Heart left ventricle (tissue), 13 donors: ENCODE results near the gene HS6ST3.

Experiments used
- POLR2A ChIP-seq, 2 donors: fragments of 450-650 bp; IDR thresholded peaks; one replicate each; pipeline ENCODE4 v1.6.1; 2017; ENCODE audit warnings: antibody characterized with exemption in 2 of 2, mild to moderate bottlenecking in 2 of 2, moderate library complexity in 2 of 2
- TF ChIP-seq, protein P1 (sequence below), 12 donors: fragments of 200-600 bp; sonication (generic) in 4 of 12; IDR thresholded peaks; one replicate each; pipeline versions ENCODE4 v1.5.0 to v1.8.0; 2018 to 2022; ENCODE audit warnings: antibody characterized with exemption in 12 of 12, mild to moderate bottlenecking in 5 of 12
- donor health status: ischemic (EF 13 %, LVEDD 7.1; RV severe dilation, severe dysfunction).
- donor health status: DM: no; HTN: yes; CAD: no.
- donor health status: DM: no; HTN: no; CAD: no.
- donor health status: ischemic (EF 25% LVEDD 6.9; RV normal size, moderate dysfunction).
- donor health status: ischemic (EF 25% LVEDD 5.7; RV mildly dilated, moderate dysfunction).
- donor health status: ischemic (EF 35%, LVEDD 5.7; RV mildly dilated, moderate dysfunction).
- donor health status: nonischemic (EF 11% LVEDD 7.7; RV severe dilation, severe dysfunction).
- donor health status: DM: yes; HTN: yes; CAD: no.
- donor health status: PGD.
- donor health status: ischemic (EF 29% LVEDD 5.4; RV normal size, mild dysfunction).
- donor health status: nonischemic (EF 23%, LVEDD 6.1; RV moderate dilation, normal function).

DNA sequence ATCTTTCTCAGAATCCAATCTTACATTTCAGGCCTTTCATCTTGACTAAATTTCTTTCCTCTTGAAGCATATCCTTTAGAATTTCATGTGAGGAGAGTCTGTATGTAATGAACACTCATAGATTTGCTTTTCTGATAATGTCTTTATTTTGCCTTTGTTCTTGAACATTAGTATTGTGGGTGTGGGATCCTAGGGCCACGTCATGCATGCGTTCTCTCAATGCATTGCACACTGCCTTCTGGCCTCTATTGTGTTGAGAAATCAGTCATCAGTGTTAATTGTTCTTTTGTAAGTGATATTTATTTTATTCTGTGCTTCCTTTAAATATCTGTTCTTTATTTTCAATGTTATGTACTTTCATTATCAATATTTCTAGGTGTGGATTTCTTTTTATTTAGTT, 539.4 kb downstream of the HS6ST3 start:
- no peak for TF ChIP-seq POLR2A (IDR thresholded peaks at IDR 0.05)
- TF ChIP-seq, protein P1, sequence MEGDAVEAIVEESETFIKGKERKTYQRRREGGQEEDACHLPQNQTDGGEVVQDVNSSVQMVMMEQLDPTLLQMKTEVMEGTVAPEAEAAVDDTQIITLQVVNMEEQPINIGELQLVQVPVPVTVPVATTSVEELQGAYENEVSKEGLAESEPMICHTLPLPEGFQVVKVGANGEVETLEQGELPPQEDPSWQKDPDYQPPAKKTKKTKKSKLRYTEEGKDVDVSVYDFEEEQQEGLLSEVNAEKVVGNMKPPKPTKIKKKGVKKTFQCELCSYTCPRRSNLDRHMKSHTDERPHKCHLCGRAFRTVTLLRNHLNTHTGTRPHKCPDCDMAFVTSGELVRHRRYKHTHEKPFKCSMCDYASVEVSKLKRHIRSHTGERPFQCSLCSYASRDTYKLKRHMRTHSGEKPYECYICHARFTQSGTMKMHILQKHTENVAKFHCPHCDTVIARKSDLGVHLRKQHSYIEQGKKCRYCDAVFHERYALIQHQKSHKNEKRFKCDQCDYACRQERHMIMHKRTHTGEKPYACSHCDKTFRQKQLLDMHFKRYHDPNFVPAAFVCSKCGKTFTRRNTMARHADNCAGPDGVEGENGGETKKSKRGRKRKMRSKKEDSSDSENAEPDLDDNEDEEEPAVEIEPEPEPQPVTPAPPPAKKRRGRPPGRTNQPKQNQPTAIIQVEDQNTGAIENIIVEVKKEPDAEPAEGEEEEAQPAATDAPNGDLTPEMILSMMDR (IDR thresholded peaks at IDR 0.05) = no peak
